ENCODE data around the gene MID1.

DNA sequence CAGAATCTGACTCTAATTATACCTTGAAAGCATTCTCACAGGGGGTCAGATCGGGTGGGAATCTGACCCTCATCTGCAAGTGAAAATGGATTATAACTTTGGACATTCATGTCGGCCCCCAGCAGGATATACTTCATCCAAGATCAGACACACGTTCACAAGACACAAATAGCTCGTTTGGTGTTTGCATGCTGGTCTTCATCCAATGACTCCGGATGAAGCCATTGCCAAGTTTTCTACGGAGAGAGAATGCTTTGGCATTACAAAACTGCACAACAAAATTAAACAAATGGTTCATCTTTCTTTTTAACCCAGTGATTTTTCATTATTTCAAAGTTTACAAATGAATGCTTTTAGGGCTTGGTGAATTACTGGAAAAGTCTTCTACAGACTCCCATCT, 105.5 kb downstream of the MID1 start:
- TF ChIP-seq, protein P1, sequence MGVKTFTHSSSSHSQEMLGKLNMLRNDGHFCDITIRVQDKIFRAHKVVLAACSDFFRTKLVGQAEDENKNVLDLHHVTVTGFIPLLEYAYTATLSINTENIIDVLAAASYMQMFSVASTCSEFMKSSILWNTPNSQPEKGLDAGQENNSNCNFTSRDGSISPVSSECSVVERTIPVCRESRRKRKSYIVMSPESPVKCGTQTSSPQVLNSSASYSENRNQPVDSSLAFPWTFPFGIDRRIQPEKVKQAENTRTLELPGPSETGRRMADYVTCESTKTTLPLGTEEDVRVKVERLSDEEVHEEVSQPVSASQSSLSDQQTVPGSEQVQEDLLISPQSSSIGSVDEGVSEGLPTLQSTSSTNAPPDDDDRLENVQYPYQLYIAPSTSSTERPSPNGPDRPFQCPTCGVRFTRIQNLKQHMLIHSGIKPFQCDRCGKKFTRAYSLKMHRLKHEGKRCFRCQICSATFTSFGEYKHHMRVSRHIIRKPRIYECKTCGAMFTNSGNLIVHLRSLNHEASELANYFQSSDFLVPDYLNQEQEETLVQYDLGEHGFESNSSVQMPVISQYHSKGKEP (tag by site-specific recombination; IDR thresholded peaks at IDR 0.05): no peak
- TF ChIP-seq ZNF510 (tag by site-specific recombination; IDR thresholded peaks at IDR 0.05; ENCODE audit: insufficient replicate concordance): no peak
- TF ChIP-seq, protein P2, sequence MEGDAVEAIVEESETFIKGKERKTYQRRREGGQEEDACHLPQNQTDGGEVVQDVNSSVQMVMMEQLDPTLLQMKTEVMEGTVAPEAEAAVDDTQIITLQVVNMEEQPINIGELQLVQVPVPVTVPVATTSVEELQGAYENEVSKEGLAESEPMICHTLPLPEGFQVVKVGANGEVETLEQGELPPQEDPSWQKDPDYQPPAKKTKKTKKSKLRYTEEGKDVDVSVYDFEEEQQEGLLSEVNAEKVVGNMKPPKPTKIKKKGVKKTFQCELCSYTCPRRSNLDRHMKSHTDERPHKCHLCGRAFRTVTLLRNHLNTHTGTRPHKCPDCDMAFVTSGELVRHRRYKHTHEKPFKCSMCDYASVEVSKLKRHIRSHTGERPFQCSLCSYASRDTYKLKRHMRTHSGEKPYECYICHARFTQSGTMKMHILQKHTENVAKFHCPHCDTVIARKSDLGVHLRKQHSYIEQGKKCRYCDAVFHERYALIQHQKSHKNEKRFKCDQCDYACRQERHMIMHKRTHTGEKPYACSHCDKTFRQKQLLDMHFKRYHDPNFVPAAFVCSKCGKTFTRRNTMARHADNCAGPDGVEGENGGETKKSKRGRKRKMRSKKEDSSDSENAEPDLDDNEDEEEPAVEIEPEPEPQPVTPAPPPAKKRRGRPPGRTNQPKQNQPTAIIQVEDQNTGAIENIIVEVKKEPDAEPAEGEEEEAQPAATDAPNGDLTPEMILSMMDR (tag by site-specific recombination; IDR thresholded peaks at IDR 0.05): no peak
- TF ChIP-seq, protein P3, sequence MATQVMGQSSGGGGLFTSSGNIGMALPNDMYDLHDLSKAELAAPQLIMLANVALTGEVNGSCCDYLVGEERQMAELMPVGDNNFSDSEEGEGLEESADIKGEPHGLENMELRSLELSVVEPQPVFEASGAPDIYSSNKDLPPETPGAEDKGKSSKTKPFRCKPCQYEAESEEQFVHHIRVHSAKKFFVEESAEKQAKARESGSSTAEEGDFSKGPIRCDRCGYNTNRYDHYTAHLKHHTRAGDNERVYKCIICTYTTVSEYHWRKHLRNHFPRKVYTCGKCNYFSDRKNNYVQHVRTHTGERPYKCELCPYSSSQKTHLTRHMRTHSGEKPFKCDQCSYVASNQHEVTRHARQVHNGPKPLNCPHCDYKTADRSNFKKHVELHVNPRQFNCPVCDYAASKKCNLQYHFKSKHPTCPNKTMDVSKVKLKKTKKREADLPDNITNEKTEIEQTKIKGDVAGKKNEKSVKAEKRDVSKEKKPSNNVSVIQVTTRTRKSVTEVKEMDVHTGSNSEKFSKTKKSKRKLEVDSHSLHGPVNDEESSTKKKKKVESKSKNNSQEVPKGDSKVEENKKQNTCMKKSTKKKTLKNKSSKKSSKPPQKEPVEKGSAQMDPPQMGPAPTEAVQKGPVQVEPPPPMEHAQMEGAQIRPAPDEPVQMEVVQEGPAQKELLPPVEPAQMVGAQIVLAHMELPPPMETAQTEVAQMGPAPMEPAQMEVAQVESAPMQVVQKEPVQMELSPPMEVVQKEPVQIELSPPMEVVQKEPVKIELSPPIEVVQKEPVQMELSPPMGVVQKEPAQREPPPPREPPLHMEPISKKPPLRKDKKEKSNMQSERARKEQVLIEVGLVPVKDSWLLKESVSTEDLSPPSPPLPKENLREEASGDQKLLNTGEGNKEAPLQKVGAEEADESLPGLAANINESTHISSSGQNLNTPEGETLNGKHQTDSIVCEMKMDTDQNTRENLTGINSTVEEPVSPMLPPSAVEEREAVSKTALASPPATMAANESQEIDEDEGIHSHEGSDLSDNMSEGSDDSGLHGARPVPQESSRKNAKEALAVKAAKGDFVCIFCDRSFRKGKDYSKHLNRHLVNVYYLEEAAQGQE (tag by site-specific recombination; IDR thresholded peaks at IDR 0.05): no peak
- TF ChIP-seq ZNF707 (tag by site-specific recombination; IDR thresholded peaks at IDR 0.05): no peak
- TF ChIP-seq ZNF423 (tag by site-specific recombination; IDR thresholded peaks at IDR 0.05): no peak
- TF ChIP-seq REPIN1 (tag by site-specific recombination; IDR thresholded peaks at IDR 0.05; ENCODE audit: low read depth): no peak
- TF ChIP-seq, protein P4, sequence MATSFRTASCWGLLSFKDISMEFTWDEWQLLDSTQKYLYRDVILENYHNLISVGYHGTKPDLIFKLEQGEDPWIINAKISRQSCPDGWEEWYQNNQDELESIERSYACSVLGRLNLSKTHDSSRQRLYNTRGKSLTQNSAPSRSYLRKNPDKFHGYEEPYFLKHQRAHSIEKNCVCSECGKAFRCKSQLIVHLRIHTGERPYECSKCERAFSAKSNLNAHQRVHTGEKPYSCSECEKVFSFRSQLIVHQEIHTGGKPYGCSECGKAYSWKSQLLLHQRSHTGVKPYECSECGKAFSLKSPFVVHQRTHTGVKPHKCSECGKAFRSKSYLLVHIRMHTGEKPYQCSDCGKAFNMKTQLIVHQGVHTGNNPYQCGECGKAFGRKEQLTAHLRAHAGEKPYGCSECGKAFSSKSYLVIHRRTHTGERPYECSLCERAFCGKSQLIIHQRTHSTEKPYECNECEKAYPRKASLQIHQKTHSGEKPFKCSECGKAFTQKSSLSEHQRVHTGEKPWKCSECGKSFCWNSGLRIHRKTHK (tag by site-specific recombination; IDR thresholded peaks at IDR 0.05): no peak
- no peak for TF ChIP-seq YY1 (tag by site-specific recombination; IDR thresholded peaks at IDR 0.05)
- TF ChIP-seq ZNF561 (tag by site-specific recombination; IDR thresholded peaks at IDR 0.05; ENCODE audit: borderline replicate concordance): no peak
- no peak for TF ChIP-seq ZNF146 (tag by site-specific recombination; IDR thresholded peaks at IDR 0.05)
- no peak for TF ChIP-seq KLF9 (tag by site-specific recombination; IDR thresholded peaks at IDR 0.05; ENCODE audit: low read depth)
- TF ChIP-seq, protein P5, sequence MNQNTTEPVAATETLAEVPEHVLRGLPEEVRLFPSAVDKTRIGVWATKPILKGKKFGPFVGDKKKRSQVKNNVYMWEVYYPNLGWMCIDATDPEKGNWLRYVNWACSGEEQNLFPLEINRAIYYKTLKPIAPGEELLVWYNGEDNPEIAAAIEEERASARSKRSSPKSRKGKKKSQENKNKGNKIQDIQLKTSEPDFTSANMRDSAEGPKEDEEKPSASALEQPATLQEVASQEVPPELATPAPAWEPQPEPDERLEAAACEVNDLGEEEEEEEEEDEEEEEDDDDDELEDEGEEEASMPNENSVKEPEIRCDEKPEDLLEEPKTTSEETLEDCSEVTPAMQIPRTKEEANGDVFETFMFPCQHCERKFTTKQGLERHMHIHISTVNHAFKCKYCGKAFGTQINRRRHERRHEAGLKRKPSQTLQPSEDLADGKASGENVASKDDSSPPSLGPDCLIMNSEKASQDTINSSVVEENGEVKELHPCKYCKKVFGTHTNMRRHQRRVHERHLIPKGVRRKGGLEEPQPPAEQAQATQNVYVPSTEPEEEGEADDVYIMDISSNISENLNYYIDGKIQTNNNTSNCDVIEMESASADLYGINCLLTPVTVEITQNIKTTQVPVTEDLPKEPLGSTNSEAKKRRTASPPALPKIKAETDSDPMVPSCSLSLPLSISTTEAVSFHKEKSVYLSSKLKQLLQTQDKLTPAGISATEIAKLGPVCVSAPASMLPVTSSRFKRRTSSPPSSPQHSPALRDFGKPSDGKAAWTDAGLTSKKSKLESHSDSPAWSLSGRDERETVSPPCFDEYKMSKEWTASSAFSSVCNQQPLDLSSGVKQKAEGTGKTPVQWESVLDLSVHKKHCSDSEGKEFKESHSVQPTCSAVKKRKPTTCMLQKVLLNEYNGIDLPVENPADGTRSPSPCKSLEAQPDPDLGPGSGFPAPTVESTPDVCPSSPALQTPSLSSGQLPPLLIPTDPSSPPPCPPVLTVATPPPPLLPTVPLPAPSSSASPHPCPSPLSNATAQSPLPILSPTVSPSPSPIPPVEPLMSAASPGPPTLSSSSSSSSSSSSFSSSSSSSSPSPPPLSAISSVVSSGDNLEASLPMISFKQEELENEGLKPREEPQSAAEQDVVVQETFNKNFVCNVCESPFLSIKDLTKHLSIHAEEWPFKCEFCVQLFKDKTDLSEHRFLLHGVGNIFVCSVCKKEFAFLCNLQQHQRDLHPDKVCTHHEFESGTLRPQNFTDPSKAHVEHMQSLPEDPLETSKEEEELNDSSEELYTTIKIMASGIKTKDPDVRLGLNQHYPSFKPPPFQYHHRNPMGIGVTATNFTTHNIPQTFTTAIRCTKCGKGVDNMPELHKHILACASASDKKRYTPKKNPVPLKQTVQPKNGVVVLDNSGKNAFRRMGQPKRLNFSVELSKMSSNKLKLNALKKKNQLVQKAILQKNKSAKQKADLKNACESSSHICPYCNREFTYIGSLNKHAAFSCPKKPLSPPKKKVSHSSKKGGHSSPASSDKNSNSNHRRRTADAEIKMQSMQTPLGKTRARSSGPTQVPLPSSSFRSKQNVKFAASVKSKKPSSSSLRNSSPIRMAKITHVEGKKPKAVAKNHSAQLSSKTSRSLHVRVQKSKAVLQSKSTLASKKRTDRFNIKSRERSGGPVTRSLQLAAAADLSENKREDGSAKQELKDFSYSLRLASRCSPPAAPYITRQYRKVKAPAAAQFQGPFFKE (tag by site-specific recombination; IDR thresholded peaks at IDR 0.05; ENCODE audit: borderline replicate concordance): no peak
